HG02852 (cell line): ENCODE data around the gene CAPN2.

Experiments used
- ATAC-seq: cut with Tn5 transposase; IDR thresholded peaks from one replicate; pipeline ENCODE4 v1.9.1; 2021; ENCODE audit warnings: mild to moderate bottlenecking, moderate library complexity; ENCODE audit not compliant: unreplicated experiment

The CAPN2 gene

DNA sequence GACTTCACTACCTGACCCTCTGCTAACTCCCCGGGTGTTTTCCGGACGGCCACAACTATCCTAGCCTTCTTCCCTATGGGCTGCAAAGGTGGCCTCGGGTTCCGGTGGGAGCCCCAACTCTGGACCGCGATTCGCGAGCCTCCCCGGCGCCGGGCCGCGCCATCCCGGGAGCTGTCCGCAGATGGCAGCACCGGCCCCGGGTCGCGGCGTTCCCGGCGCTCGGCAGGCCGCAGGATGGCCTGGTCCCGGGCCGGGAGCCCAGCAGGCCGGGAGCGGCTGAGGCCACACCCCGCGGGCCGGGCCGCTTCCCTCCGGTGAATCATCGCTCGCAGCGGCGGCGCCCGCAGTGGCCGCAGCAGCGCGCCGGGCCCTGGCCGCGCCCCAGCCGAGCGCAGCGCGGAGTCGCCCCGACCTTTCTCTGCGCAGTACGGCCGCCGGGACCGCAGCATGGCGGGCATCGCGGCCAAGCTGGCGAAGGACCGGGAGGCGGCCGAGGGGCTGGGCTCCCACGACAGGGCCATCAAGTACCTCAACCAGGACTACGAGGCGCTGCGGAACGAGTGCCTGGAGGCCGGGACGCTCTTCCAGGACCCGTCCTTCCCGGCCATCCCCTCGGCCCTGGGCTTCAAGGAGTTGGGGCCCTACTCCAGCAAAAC, at the start of gene CAPN2:
Gene CAPN2, plus strand, starts transcription at position 346 of the 656 bp plus-strand sequence. Its CDS starts 102 bp downstream, at position 448.
- ATAC-seq = peak; percentile 67

DNA sequence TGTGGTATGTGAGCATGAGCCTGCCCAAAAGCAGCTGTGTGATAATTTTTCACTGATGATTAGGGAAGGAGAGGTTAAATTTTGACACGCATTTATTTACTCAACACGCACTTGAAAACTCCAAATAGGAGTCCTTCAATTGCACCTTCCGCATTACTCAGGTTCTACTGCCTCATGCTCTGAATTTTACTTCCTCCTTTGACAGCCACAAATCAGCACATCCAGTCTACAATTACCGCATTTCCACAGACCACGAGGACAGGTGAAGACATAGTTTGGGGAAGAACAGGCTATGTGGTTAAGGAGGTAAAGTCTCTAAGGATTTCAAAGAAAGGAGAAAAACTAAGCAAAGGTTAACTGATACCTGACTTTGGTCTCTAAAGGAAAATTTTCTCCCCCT, 49.4 kb upstream of the CAPN2 start:
- ATAC-seq = no peak

DNA sequence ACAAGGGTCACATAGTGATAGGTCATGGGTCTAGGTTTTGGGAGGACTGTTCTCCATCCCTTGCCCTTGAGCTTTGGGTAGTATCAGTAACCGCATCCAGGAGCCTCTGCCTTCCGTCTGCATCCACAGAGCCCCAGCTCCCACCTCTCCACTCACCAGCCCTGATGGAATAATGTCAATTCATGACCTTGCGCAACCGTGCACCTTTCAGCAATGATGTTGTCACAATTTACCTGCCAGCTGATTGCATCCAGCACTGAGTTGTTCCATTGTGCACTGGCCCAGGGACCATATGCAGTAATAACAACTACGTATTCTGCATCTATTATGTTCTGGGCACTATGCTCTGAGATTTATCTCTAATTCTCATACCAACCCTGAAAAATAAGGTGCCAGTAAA, 48.2 kb upstream of the CAPN2 start:
- no peak for ATAC-seq

DNA sequence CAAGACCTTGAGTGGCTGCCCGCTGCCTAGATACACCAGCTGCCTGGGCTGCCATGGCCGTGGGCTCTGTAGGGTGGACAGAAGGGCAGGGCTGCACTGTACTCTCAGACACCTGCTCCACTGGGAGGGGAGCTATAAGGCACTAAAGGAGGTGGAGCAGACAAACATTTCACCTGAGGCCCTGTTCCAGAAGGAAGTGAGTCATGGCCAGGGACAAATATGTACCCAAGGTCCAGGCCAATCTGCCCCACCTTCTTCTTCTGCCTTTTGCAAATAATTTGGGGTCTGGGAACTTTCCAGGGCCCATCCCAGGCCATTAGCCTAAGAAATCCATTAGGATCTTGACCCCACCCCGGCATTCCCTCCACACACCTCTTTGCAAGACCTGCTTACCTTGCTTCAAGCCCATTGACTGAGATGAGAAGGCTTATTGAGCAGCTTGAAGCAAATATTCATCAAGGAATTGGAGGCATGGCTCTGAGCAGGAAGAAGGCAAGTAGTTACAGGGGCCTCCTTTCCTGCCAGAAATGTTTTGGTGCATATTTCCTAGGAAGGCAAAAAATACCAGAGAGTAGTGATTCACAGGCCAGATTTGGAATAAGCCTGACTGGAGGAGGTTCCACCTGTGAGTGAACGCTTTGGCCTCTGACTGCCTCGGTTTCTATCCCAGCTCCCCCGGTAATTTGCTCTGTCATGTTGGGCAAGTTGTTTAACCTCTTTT, 46.6 kb upstream of the CAPN2 start, which contains the start of gene CAPN8:
Gene CAPN8, minus strand, starts transcription at position 110 of the 721 bp plus-strand sequence. Its CDS starts 55 bp downstream, at position 55.
- no peak for ATAC-seq

- ATAC-seq = peak; percentile 67
These were observed 44.7 kb upstream of the CAPN2 start for GRCh38 chr1:223667484-223668182.

DNA sequence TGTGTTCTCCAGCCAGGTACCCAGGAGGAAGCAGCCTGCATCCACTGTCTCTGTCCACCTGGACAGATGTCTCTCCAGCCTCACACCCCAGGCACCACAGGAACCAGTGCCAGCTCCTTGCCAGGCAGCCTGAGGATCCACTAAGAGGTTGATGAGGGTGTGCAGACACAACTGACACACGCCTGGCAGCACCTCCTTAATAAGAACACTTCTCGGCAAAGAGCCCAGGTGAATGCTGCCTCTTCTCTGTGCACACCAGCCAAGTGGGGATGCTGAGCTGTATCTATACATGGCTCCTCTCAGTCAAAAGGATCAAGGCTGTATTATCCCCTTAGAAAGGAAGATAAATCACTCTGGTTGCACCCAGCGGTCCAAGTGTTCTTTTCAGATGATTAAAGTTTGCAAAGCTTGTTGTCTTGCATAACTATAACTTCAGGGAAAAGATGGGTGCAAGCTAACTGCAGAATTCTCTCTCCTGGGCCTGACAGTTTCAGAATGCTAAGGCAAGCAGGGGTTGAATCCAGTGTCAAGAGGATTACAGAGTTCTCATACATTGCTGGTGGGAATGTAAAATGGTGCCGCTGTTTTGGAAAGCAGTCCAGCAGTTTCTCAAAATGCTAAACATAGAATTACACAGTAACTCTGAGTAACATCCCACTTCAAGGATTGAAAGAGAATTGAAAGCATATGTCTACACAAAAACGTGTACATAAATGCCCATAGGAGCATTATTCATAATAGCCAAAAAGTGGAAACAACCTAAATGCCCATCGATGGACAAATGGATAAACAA, 43.1 kb upstream of the CAPN2 start:
- ATAC-seq = no peak

GRCh38 chr1:223670458-223671159, 41.7 kb upstream of the CAPN2 start:
- no peak for ATAC-seq

- ATAC-seq = no peak
These were observed 38.0 kb upstream of the CAPN2 start for GRCh38 chr1:223674119-223674890.

DNA sequence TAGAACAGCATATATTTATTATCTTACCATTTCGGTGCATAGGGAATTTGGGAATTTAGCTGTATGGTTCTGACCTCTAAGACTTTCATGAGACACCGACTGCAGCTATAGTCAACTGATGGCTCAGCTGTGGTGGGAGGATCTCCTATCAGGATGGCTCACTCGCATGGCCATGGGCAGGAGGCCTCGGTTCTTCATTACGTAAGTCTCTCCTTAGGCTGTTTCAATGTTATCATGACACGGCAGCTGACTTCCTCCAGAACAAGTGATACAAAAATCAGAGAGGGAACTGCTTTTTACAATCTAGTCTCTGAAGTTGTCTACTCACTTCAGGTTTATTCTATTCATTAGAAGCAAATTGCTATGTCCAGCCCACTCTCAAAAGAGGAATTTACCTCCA, 33.5 kb upstream of the CAPN2 start:
- ATAC-seq = no peak

DNA sequence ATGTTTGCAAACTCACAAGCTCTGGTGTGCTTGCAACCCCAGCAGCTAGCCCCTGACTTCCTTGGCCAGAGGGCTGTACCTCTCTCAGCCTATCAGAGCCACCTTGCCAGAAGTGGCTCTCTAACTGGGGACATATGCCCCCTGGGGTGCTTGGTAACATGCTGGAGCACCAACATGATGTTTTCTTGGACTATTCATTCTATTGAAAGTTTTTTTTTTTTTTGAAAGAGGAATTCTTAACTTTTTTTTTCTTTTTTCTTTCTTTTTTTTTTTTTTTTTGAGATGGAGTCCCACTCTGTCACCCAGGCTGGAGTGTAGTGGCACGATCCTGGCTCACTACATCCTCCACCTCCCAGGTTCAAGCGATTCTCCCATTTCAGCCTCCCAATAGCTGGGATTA, 32.2 kb upstream of the CAPN2 start:
- ATAC-seq = no peak

- no peak for ATAC-seq
These were observed 29.8 kb upstream of the CAPN2 start for GRCh38 chr1:223682502-223682901.

DNA sequence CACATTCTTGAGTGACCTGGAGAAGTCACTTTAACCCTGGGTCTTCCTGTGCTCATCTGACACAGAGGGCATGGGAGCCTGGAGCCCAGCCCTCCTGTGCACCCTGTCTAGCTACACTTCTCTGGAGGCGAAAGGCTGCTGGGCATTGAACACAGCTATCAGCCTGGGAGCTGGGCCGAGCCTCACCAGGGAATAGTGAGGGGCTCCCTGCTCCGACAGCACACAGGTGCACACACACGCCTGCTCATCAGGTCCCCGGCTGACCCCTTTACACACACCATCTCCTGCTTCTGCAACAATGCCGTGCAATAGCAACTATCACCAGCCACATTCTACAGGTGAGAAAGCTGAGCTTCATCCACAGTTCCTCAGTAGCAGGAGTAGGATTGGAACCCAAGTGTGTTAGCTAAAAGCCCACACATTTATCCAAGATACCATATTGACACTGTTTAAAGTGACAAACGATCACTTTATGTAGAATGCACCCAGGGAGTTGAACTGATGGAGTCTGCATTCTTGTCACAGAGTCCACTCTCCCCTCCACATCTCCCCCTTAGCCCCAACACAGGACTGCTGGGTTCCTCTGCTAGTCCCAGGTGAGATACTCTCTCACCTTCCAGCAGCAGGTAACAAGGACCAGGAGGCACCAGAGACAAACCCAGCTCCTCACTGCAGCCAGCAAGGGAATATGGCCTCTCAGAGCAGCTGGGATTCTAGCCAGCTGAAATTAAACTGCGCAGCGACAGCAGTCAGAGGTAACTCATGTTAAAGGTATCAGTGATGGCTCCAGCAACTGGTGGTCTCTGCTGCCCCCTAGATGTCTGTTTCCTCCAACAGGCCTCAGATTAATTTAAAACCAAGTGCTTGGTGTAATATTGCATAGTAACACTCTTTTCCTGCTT, 28.5 kb upstream of the CAPN2 start:
- no peak for ATAC-seq

GRCh38 chr1:223684488-223684792, 27.9 kb upstream of the CAPN2 start:
- no peak for ATAC-seq

- ATAC-seq = no peak
These were observed 21.2 kb upstream of the CAPN2 start for GRCh38 chr1:223691121-223691520.

DNA sequence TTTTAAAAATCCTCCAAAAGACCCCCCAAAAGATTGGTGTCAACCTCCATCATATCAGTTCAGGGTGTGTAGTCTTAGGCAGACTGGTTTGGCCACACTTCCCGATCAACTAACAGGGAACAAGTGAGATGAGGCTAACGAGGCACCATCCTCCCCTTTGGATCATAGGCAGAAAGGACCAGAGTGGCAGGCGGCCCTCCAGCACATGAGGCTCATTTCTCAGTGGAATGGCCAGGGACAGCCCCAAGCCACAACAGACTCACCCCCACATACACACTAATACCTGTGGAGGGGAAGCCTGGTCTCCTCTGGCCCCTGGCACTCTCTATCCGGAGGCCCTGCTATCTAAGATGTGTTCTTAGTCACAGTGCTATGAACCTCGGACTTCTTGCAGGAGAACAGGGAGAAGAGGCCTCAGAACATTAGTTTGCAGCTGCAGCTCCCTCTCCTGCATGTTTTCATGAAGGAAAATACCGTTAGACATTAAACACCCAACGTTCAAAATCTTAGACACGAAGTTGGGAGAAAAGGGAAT, 17.3 kb upstream of the CAPN2 start:
- ATAC-seq = no peak

DNA sequence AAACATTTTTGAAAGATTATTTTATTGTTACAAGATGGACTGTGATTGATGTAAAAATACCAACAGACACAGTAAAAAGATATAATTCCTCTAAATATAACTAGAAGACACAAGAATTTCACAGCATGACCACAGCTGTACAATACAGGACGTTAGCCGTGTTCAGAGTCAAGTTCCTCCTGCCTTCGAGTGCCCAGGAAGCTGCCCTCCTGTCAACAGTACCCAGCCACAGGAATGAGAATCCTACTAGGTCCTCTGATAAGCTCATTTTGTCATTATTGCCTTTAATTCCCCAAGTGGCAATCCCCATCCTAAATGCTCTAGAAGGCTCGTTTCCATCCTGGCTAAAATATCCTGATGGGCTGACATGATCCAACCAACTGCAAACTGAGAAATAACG, 16.4 kb upstream of the CAPN2 start:
- ATAC-seq = no peak

- no peak for ATAC-seq
These were observed 11.9 kb upstream of the CAPN2 start for GRCh38 chr1:223700388-223700918.

DNA sequence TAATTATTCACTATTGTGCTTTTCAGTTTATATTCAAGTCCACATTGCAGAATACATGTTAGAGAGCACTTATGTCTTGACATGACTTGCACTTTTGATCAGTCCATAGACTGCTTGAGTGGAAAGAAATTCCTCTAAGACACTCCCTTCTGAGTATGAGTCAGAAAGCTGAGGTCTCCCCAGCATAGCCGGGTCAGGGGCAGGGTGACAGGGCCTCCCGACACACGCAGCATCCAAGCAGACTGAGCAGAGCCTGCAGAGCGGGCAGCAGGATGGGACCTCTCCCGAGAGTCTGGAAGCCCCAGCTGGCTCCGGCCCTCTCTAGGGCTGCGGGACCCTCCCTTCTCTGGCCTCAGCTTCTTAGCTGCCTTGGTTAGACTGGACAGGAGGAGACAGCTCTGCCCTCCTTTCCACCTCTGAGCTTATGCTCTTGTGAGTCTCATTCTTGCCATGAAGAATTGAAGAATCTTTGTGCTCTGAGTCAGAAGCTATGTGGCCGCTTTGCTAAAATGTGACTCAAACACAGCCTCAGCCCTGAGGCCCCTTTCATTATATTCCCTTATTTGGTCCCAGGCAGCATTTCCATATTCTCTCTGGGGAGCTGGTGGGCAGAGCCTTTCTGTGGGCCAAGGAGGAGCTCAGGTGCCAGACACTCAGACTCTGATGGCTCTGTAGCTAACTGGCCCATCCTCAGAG, 11.2 kb upstream of the CAPN2 start:
- no peak for ATAC-seq
